SJSA1 (cell line): ENCODE results near the gene VAC14. TPM values are rescaled to one million over a fixed set of nuclear protein-coding genes. Genes with fewer than 3 reads are reported as not detected.

Experiments
- DNase-seq, 2 experiments: peaks; one replicate each; pipeline ENCODE4 v3.0.0-alpha.2; 2015 to 2020; ENCODE audit warnings: low spot score in 2 of 2, low read depth in 1 of 2
- H3K27ac ChIP-seq: fragments of 250-450 bp; sonication (Bioruptor Pico); 2 replicates; pipeline ENCODE4 v1.5.1; 2020; ENCODE audit warnings: mild to moderate bottlenecking, moderate library complexity
- H3K27me3 ChIP-seq: fragments of 250-450 bp; sonication (Bioruptor Pico); replicated peaks from 2 replicates; pipeline ENCODE4 v1.5.1; 2020; ENCODE audit warnings: mild to moderate bottlenecking, moderate library complexity
- H3K36me3 ChIP-seq: fragments of 250-450 bp; sonication (Bioruptor Pico); 2 replicates; pipeline ENCODE4 v1.5.1; 2020; ENCODE audit warnings: mild to moderate bottlenecking
- H3K4me1 ChIP-seq: fragments of 250-450 bp; sonication (Bioruptor Pico); replicated peaks from 2 replicates; pipeline ENCODE4 v1.6.1; 2021; ENCODE audit warnings: mild to moderate bottlenecking
- H3K4me3 ChIP-seq: fragments of 250-450 bp; sonication (Bioruptor Pico); 2 replicates; pipeline ENCODE4 v1.5.1; 2020; ENCODE audit warnings: mild to moderate bottlenecking
- H3K9me3 ChIP-seq: fragments of 250-450 bp; sonication (Bioruptor Pico); replicated peaks from 2 replicates; pipeline ENCODE4 v1.5.1; 2020; ENCODE audit warnings: mild to moderate bottlenecking
- total RNA-seq: library from RNA; depleted of rRNA; stranded (reverse); fragments of >200 nt; shearing (Covaris generic); gene quantifications from 2 replicates; pipeline ENCODE4 v1.2.3, GENCODE V29; 2014

VAC14 gene
- total RNA-seq, 1 experiment from 2014 or later: 46.7 TPM

DNA sequence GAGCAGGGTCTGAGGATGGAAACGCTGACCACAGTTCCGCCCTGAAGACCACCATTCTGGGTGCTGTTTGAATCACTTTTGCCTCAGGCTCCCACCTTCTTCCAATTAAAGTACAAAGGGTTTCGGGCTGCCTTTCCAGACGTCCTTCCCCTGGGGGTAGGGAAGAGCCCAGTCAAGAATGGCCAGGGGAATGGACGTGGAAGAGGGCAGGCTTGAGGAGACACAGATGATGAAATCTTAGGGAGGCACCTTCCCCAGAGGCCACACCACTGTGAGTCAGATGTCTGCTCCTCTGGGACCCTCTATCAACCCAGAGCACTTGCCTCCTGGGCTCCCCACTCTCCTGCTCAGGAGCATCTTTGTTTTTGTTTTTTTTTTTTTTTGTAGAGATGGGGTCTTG lies 87.6 kb downstream of the VAC14 start:
- Histone ChIP-seq H3K27me3 (no peaks in the 10 kb centered on the region), H3K9me3 (no peaks in the 10 kb centered on the region), H3K4me3 (no peak overlapping the region), H3K36me3 (no peaks in the 10 kb centered on the region), H3K27ac (no peak overlapping the region), H3K4me1 (peaks cover 21% of the 10 kb centered on the region)
- no peak for DNase-seq

DNA sequence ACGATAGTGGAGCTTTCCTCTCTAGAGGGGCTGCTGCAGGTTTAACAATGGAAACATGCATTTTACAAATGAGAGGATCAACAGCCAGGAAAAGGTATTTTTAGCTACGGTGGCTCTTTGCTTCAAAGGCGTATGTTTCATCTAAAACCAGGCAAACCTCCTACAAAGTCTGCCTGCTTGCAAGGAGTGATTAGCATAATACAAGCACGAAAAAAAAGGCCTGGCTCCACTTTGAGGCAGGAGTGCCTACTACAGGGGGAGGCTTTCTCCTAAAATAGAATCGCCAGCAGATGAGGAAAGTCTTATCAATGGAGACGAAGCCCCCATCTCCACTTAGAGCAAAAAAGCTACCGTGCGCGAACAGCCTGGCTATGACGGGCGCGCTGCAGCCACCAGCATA lies 88.0 kb downstream of the VAC14 start:
- Histone ChIP-seq H3K4me1 (peaks cover 22% of the 10 kb centered on the region), H3K27me3 (no peaks in the 10 kb centered on the region), H3K27ac (no peak overlapping the region), H3K9me3 (no peaks in the 10 kb centered on the region), H3K36me3 (no peaks in the 10 kb centered on the region), H3K4me3 (no peak overlapping the region)
- DNase-seq: no peak

DNA sequence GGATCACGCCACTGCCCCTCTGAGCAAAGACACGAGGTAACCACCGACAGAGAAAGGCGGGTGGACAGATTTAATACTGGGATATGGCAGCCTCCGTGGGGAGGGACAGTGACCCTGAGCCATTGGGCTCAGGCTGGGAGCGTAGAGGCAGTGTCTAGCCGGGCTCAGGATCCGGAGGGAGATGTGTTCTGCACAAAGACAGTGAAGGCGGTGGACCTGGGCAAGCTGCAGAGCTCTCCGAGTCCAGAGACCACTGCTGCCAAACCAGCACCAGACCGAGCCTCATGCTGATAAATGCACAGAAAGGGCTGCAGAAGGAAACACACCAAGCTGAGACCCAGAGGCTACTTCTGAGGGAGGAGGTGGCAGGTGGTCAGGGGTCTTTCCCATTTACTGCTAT lies 88.6 kb downstream of the VAC14 start:
- no peaks in the 10 kb centered on the region for H3K9me3 ChIP-seq
- H3K27me3 ChIP-seq: no peaks in the 10 kb centered on the region
- H3K4me1 ChIP-seq: peaks cover 28% of the 10 kb centered on the region
- H3K4me3 ChIP-seq: no peak overlapping the region
- no peak overlapping the region for H3K27ac ChIP-seq
- no peak for DNase-seq
- no peaks in the 10 kb centered on the region for H3K36me3 ChIP-seq

DNA sequence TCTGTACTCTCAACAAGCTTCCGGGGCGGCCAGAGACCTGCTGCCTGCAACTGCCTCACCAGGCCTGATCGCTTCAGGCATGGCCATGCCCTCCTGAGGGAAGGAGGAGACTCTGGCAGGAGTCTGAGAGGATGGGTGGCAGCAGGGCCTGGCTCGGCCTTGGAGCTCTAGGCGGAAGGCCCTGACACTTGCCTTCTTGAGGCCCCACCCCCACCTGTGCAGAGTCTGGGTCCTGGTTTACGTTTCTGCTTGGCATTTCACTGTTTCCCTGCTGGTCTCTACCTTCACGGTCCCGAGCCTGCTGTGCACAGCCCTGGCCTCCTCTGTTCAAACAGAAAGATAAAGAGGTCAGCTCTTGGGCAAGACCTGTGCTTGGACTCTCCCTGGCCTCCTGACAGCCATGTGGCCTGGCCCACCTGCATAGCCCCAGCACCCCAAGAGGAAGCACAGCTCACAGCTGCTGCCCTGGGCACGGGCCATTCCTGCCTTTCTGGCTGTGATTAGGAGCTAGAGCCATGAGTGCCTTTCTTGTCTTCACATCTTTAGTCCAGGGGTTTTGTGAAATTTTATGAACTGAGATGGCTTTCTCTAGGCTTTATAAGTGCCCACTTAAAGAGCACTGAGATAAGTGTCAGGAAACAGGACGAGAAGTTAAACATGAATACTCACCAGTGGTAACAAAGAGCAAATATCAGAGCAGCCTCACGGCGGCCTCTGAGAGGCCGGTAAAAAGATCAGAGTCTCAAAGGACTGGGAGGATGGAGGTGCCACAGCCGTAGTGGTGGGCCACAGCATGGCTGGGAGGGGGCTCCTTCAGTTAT lies 89.5 kb downstream of the VAC14 start:
- H3K4me1 ChIP-seq: peaks cover 38% of the 10 kb centered on the region
- no peaks in the 10 kb centered on the region for H3K9me3 ChIP-seq
- H3K27ac ChIP-seq: no peak overlapping the region

DNA sequence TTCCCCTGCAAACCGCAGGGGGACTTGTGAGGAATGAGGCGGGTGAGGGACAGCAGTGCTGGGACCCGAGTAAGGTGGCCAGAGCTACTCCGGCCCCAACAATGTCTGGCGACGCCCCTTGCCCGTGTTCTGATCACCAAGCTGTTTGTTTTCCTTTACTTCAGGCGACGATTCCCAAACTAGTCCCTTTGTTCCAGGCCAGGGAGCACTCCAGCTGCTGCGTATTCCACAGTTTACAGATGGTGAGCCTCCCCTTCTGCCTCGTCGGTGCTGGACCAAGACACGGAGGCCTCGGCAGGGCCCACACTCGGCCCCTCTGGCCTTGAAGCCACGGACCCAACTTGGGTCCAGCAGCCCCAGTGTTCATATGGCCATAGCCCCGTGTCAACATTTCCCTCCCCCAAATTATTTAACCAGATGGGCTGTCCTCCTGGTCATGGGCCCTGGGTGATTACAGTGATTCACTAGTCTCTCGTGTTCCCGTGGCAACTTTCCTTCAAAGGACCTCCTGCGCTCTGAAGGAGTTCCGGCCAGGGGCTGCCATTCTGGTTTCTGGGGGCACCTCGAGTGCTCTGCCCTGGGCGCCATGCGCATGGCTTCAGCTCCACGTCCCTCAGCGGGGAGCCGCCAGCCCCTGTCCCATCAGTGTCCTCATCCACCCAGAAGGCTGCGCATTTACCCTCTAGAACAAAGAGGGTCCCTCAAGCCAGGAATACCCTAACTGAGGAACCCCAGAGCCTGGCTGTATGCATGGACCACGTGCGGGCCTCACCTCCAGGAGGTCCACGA lies 90.3 kb downstream of the VAC14 start:
- peaks cover 39% of the 10 kb centered on the region for H3K4me1 ChIP-seq
- no peaks in the 10 kb centered on the region for H3K9me3 ChIP-seq

More for the DNA sequence above, 89.5 kb downstream of the VAC14 start:
- H3K36me3 ChIP-seq: no peaks in the 10 kb centered on the region
- no peak overlapping the region for H3K4me3 ChIP-seq
- H3K27me3 ChIP-seq: no peaks in the 10 kb centered on the region
- DNase-seq: no peak

GRCh38 chr16:70709942-70710341 lies 91.0 kb downstream of the VAC14 start:
- Histone ChIP-seq H3K27me3 (no peaks in the 10 kb centered on the region), H3K27ac (no peak overlapping the region), H3K36me3 (no peaks in the 10 kb centered on the region), H3K9me3 (no peaks in the 10 kb centered on the region), H3K4me3 (no peak overlapping the region), H3K4me1 (peaks cover 39% of the 10 kb centered on the region)
- DNase-seq: no peak

More for the DNA sequence above, 90.3 kb downstream of the VAC14 start:
- no peak overlapping the region for H3K27ac ChIP-seq
- no peak overlapping the region for H3K4me3 ChIP-seq
- H3K27me3 ChIP-seq: no peaks in the 10 kb centered on the region
- DNase-seq: no peak
- no peaks in the 10 kb centered on the region for H3K36me3 ChIP-seq

GRCh38 chr16:70709457-70709856 lies 91.5 kb downstream of the VAC14 start:
- no peak overlapping the region for H3K27ac ChIP-seq
- H3K9me3 ChIP-seq: no peaks in the 10 kb centered on the region
- peaks cover 39% of the 10 kb centered on the region for H3K4me1 ChIP-seq
- no peak for DNase-seq
- H3K36me3 ChIP-seq: no peaks in the 10 kb centered on the region
- no peaks in the 10 kb centered on the region for H3K27me3 ChIP-seq
- H3K4me3 ChIP-seq: no peak overlapping the region

DNA sequence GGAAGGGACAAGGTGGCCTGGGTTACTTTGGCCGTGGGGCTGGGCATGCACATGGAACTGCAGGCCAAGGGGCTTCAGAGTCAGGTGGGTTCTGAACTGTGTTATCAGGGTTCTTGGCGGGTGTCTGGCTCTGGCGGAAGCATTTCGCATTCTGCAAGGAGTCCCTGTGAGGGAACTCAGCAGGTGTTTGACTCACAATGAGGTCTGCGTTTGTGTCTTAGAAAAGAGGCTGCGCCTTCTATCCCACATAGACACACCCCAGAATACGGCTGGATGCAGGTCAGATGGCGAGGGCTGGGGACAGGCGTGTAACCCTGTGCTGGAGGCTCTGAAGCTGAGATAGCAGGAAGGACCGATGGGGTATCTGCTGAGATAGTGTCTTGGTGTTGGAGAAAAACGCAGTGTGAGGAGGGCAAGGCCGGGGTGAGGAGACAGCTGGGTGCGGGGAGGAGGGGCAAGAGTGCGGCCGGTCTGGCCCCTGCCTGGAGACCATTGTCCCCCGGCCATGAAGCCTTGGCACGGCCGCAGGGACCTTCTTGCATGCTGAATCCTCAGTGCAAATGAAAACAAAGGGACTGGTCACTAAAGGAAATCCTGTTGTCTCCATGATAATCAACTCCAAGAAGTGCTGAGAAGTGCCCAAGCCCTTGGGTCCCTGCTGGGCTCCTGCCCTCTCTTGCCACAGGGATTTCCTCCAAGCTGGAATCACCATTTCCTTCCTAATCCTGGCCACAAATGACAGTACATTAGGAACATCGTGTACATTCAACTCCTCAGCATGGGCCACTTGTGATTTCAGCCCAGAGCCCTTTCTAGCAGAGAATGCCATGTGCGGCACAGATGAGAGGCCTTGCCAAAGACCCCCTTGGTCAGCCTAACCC lies 92.4 kb downstream of the VAC14 start:
- no peaks in the 10 kb centered on the region for H3K36me3 ChIP-seq
- H3K4me3 ChIP-seq: no peak overlapping the region
- H3K27ac ChIP-seq: no peak overlapping the region
- H3K27me3 ChIP-seq: no peaks in the 10 kb centered on the region
- peaks cover 45% of the 10 kb centered on the region for H3K4me1 ChIP-seq
- DNase-seq: no peak
- H3K9me3 ChIP-seq: no peaks in the 10 kb centered on the region

- H3K9me3 ChIP-seq: no peaks in the 10 kb centered on the region
- H3K27ac ChIP-seq: peak overlapping the region; percentile 87
- no peak overlapping the region for H3K4me3 ChIP-seq
- peak; percentile 91 to 94 for DNase-seq
- peaks cover 61% of the 10 kb centered on the region for H3K4me1 ChIP-seq
- no peaks in the 10 kb centered on the region for H3K27me3 ChIP-seq
- no peaks in the 10 kb centered on the region for H3K36me3 ChIP-seq
Observed at GRCh38 chr16:70706948-70707465, 94.0 kb downstream of the VAC14 start.

GRCh38 chr16:70705056-70705455 lies 95.9 kb downstream of the VAC14 start:
- no peak overlapping the region for H3K4me3 ChIP-seq
- no peaks in the 10 kb centered on the region for H3K27me3 ChIP-seq
- no peak overlapping the region for H3K27ac ChIP-seq
- DNase-seq: no peak
- H3K9me3 ChIP-seq: no peaks in the 10 kb centered on the region
- peaks cover 81% of the 10 kb centered on the region for H3K4me1 ChIP-seq
- no peaks in the 10 kb centered on the region for H3K36me3 ChIP-seq

DNA sequence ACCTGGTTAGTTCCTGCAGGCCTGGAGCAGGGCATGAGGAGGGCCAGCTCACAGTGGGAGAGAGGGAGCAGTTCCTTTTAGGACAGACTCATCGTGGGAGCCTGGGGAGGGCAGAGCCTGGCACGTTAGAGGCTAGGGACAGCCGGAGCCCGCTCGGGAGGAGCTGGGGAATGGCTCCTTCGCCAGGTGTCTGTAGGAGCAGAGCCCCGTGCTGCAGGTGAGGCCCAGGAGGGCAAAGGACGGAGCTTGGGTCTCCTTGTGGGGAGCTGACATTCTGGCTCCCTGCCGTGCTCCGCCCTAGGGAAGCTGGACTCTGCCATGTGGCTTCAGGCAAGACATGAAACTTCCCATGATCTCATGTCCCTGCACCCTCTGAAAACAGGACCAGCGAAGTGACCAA lies 96.4 kb downstream of the VAC14 start:
- no peak overlapping the region for H3K4me3 ChIP-seq
- H3K4me1 ChIP-seq: peaks cover 85% of the 10 kb centered on the region
- no peak overlapping the region for H3K27ac ChIP-seq
- no peaks in the 10 kb centered on the region for H3K27me3 ChIP-seq
- no peaks in the 10 kb centered on the region for H3K9me3 ChIP-seq
- DNase-seq: no peak
- peaks cover 3% of the 10 kb centered on the region; the same call in 1 of the 2 replicates for H3K36me3 ChIP-seq

GRCh38 chr16:70703835-70704381 lies 97.0 kb downstream of the VAC14 start:
- peaks cover 88% of the 10 kb centered on the region for H3K4me1 ChIP-seq
- H3K36me3 ChIP-seq: peaks cover 8% of the 10 kb centered on the region
- DNase-seq: no peak
- H3K4me3 ChIP-seq: no peak overlapping the region
- no peaks in the 10 kb centered on the region for H3K27me3 ChIP-seq
- no peaks in the 10 kb centered on the region for H3K9me3 ChIP-seq
- peak overlapping the region; percentile 96 for H3K27ac ChIP-seq
